Measurements from ENCODE around the gene EMCN. TPM values are rescaled to one million over a fixed set of nuclear protein-coding genes. Genes with fewer than 3 reads are reported as not detected.

Gene EMCN
- total and polyA plus RNA-seq, 9 of the 15 experiments (the other 6 are each of a cell fraction or from before 2014, with no cell fraction given), result not detected

GRCh38 chr4:100367451-100367850 lies 150.4 kb downstream of the EMCN start:
- TF ChIP-seq SMAD2 (IDR thresholded peaks at IDR 0.05; ENCODE audit: low read depth, low read length) (no peak), ZBTB49 (CRISPR knock-in tag; IDR thresholded peaks at IDR 0.05; ENCODE audit: borderline replicate concordance) (no peak)
- intact Hi-C loops (cut with micrococcal nuclease) (no loop called here), in situ Hi-C loops (cut with MboI) (no loop called here)
- H3K4me2 ChIP-seq (ENCODE audit: insufficient read depth, low read length), result no peak overlapping the region
- H3K9ac ChIP-seq (ENCODE audit: insufficient read depth in 1 of 2, low read depth in 2 of 2, low read length in 2 of 2), result no peak overlapping the region
- no peaks in the 10 kb centered on the region for H3K36me3 ChIP-seq (ENCODE audit: control insufficient read depth, insufficient read depth, low read length)
- no peak for ATAC-seq
- DNase-seq (ENCODE audit: extremely low read depth in 1 of 4, low spot score in 3 of 4), result no peak
- 0% methylated on average over 1 of the region's 1 CpG for WGBS (ENCODE audit: insufficient coverage, low coverage, missing lambda C conversion rate)
- H3K27me3 ChIP-seq (ENCODE audit: control insufficient read depth in 2 of 2, insufficient read depth in 2 of 2, low read length in 2 of 2), result no peaks in the 10 kb centered on the region
- no peaks in the 10 kb centered on the region for H3K4me1 ChIP-seq (replicated peaks in 1 of 2; ENCODE audit: control insufficient read depth in 2 of 2, insufficient read depth in 2 of 2, low read length in 2 of 2)
- no peak for FAIRE-seq
- no peak overlapping the region for H3K4me3 ChIP-seq
- H4K20me1 ChIP-seq (replicated peaks; ENCODE audit: control insufficient read depth, insufficient read depth, low read length), result no peaks in the 10 kb centered on the region
- no peaks in the 10 kb centered on the region for H3K79me2 ChIP-seq (ENCODE audit: control insufficient read depth, insufficient read depth, low read length)
- BruUV-seq (replicated peaks), result no TSS peak
- no peaks in the 10 kb centered on the region for H3K9me3 ChIP-seq (replicated peaks; ENCODE audit: control insufficient read depth, insufficient read depth, low read depth, low read length)
- no peak overlapping the region for H2AFZ ChIP-seq (ENCODE audit: low read depth, low read length)
- CTCF ChIA-PET (ENCODE audit: low intra/inter-chr PET ratio), result no interaction called here
- POLR2A ChIA-PET, result no interaction called here
- no peaks in the 10 kb centered on the region for H3K9me1 ChIP-seq (ENCODE audit: control insufficient read depth, insufficient read depth, low read length)
- no peak overlapping the region for H3K27ac ChIP-seq (ENCODE audit: extremely low read depth, low read depth, low read length)

- BruUV-seq (replicated peaks), result no TSS peak
- in situ Hi-C loops (cut with MboI) (no loop called here), intact Hi-C loops (cut with micrococcal nuclease) (no loop called here)
- ATAC-seq (no peak), FAIRE-seq (no peak), DNase-seq (ENCODE audit: extremely low read depth in 1 of 4, low spot score in 3 of 4) (no peak)
- Histone ChIP-seq H4K20me1 (replicated peaks; ENCODE audit: control insufficient read depth, insufficient read depth, low read length) (no peaks in the 10 kb centered on the region), H3K27me3 (ENCODE audit: control insufficient read depth in 2 of 2, insufficient read depth in 2 of 2, low read length in 2 of 2) (no peaks in the 10 kb centered on the region), H3K27ac (ENCODE audit: extremely low read depth, low read depth, low read length) (no peak overlapping the region), H3K9me3 (replicated peaks; ENCODE audit: control insufficient read depth, insufficient read depth, low read depth, low read length) (no peaks in the 10 kb centered on the region), H3K4me2 (ENCODE audit: insufficient read depth, low read length) (no peak overlapping the region), H3K36me3 (ENCODE audit: control insufficient read depth, insufficient read depth, low read length) (no peaks in the 10 kb centered on the region), H3K9ac (ENCODE audit: insufficient read depth in 1 of 2, low read depth in 2 of 2, low read length in 2 of 2) (no peak overlapping the region), H3K79me2 (ENCODE audit: control insufficient read depth, insufficient read depth, low read length) (no peaks in the 10 kb centered on the region), H3K9me1 (ENCODE audit: control insufficient read depth, insufficient read depth, low read length) (no peaks in the 10 kb centered on the region), H3K4me3 (no peak overlapping the region), H3K4me1 (replicated peaks in 1 of 2; ENCODE audit: control insufficient read depth in 2 of 2, insufficient read depth in 2 of 2, low read length in 2 of 2) (no peaks in the 10 kb centered on the region), H2AFZ (ENCODE audit: low read depth, low read length) (no peak overlapping the region)
- TF ChIP-seq SIN3A (IDR thresholded peaks at IDR 0.05; ENCODE audit: borderline replicate concordance in 2 of 2, control insufficient read depth in 1 of 2, low read depth in 2 of 2, low read length in 2 of 2) (no peak), KAT8 (IDR thresholded peaks at IDR 0.05; ENCODE audit: low read depth) (no peak), FUS (optimal IDR thresholded peaks at IDR 0.05; ENCODE audit: low read depth, low read length) (no peak), FOXA1 (IDR thresholded peaks at IDR 0.05; ENCODE audit: borderline replicate concordance) (no peak), SNRNP70 (optimal IDR thresholded peaks at IDR 0.05; ENCODE audit: low read depth, low read length) (no peak), SP1 (CRISPR knock-in tag; IDR thresholded peaks at IDR 0.05) (no peak), SLC30A9 (CRISPR knock-in tag; IDR thresholded peaks at IDR 0.05) (no peak), EP300 (IDR thresholded peaks at IDR 0.05; ENCODE audit: low read length) (no peak), ZNF830 (CRISPR knock-in tag; IDR thresholded peaks at IDR 0.05) (no peak)
- WGBS (ENCODE audit: insufficient coverage, low coverage, missing lambda C conversion rate), result 0% methylated on average over 2 of the region's 2 CpGs
- POLR2A ChIA-PET, result no interaction called here
- CTCF ChIA-PET (ENCODE audit: low intra/inter-chr PET ratio), result no interaction called here
Measured at GRCh38 chr4:100366213-100366612, 151.6 kb downstream of the EMCN start.

Measured in K562 (cell line).